Chondrocyte (in vitro differentiated cells): ENCODE data around the gene EPB41L2. TPM values are rescaled to one million over a fixed set of nuclear protein-coding genes. Genes with fewer than 3 reads are reported as not detected.

Experiments used
- DNase-seq: peaks from one replicate; pipeline ENCODE4 v3.0.0; 2021; ENCODE audit warnings: mixed read lengths, low spot score
- H3K27ac Mint-ChIP-seq: one replicate; pipeline ENCODE4 v1.8.0; 2021; ENCODE audit warnings: mild to moderate bottlenecking, moderate library complexity, mixed read lengths; ENCODE audit not compliant: unreplicated experiment
- H3K27me3 Mint-ChIP-seq: 2 replicates; pipeline ENCODE4 v1.8.0; 2021; ENCODE audit warnings: low read depth, mixed read lengths
- H3K36me3 Mint-ChIP-seq: 2 replicates; pipeline ENCODE4 v1.8.0; 2021; ENCODE audit warnings: low read depth, mixed read lengths
- H3K4me1 Mint-ChIP-seq: 2 replicates; pipeline ENCODE4 v1.8.0; 2021; ENCODE audit warnings: low read depth, mild to moderate bottlenecking, mixed read lengths
- H3K4me3 Mint-ChIP-seq: one replicate; pipeline ENCODE4 v1.8.0; 2021; ENCODE audit warnings: mild to moderate bottlenecking, moderate library complexity, mixed read lengths; ENCODE audit not compliant: unreplicated experiment
- H3K9me3 Mint-ChIP-seq: 2 replicates; pipeline ENCODE4 v1.8.0; 2021; ENCODE audit warnings: low read depth, mixed read lengths
- total RNA-seq: library from RNA; stranded (reverse); gene quantifications from 3 replicates; pipeline ENCODE4 v1.2.1, GENCODE V29; 2021
- TF ChIP-seq, protein P1 (sequence below): fragments of 200-600 bp; sonication (generic); IDR thresholded peaks from 2 replicates; pipeline ENCODE4 v1.5.0; 2021; ENCODE audit warnings: antibody characterized with exemption, mild to moderate bottlenecking, moderate library complexity

The EPB41L2 gene
- total RNA-seq, 1 donor from 2014 or later, result 65.8 TPM

DNA sequence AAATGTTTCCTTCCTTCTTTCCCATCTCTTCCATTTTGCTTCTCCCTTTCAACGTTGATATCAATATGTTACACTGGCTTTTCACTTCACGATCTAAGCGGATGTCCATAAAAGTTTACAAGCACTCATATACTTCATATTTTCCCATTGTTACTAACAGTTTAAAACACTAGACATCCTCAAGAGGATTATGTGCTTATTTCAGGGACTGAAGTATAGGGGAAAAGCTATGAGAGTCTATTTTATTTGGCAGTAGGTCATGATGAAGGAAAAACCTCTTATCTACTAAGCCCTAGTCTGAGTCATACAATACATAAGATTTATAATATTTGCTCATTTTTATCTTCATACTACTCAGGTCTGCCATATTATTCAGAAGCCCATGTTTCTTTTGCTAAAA lies 20.6 kb upstream of the EPB41L2 start:
- Mint-ChIP-seq H3K4me1 (no peaks in the 10 kb centered on the region), H3K27me3 (no peaks in the 10 kb centered on the region), H3K27ac (no peak overlapping the region), H3K4me3 (no peak overlapping the region), H3K36me3 (peaks cover 18% of the 10 kb centered on the region), H3K9me3 (peaks cover 21% of the 10 kb centered on the region)
- TF ChIP-seq, protein P1, sequence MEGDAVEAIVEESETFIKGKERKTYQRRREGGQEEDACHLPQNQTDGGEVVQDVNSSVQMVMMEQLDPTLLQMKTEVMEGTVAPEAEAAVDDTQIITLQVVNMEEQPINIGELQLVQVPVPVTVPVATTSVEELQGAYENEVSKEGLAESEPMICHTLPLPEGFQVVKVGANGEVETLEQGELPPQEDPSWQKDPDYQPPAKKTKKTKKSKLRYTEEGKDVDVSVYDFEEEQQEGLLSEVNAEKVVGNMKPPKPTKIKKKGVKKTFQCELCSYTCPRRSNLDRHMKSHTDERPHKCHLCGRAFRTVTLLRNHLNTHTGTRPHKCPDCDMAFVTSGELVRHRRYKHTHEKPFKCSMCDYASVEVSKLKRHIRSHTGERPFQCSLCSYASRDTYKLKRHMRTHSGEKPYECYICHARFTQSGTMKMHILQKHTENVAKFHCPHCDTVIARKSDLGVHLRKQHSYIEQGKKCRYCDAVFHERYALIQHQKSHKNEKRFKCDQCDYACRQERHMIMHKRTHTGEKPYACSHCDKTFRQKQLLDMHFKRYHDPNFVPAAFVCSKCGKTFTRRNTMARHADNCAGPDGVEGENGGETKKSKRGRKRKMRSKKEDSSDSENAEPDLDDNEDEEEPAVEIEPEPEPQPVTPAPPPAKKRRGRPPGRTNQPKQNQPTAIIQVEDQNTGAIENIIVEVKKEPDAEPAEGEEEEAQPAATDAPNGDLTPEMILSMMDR, result no peak
- no peak for DNase-seq

DNA sequence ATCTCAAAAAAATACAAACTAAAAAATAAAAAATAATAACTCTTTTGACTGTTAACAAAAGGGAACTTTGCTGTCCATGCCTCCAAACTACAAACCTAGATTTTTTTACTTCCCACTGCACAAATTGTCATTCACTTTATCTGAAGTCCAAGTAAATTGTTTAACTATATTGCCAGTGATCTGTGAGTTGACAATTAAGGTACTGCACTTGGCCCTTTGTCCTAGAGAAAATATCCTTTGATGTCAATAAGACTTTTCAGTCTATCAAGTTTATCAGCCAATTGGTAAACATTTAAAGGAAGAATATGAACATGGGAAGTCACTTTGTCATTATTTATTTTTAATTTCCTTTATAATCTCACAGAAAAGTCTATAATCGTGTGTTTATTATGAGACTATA lies 19.3 kb upstream of the EPB41L2 start:
- no peak for DNase-seq
- Mint-ChIP-seq H3K4me1 (no peaks in the 10 kb centered on the region), H3K36me3 (peaks cover 11% of the 10 kb centered on the region), H3K27me3 (no peaks in the 10 kb centered on the region), H3K4me3 (no peak overlapping the region), H3K27ac (no peak overlapping the region), H3K9me3 (peaks cover 15% of the 10 kb centered on the region)
- TF ChIP-seq, protein P1, result no peak

DNA sequence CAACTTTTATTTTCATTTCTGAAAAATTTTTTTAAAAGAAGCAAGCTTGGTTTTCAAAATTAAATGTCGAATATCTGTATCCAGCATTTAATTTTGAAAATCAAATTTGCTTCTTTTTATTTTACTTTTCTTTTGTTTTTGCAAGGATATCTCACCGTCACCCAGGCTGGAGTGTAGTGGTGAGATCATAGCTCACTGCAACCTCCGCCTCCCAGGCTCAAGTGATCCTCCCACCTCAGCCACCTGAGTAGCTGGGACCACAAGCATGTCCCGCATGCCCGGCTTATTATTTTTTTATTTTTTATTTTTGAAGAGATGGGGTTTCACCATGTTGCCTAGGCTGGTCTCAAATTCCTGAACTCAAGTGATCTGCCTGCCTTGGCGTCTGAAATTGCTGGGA lies 17.0 kb upstream of the EPB41L2 start:
- H3K9me3 Mint-ChIP-seq, result no peaks in the 10 kb centered on the region
- H3K4me3 Mint-ChIP-seq, result no peak overlapping the region
- H3K27me3 Mint-ChIP-seq, result no peaks in the 10 kb centered on the region
- TF ChIP-seq, protein P1, result no peak
- DNase-seq, result no peak
- no peak overlapping the region for H3K27ac Mint-ChIP-seq
- no peaks in the 10 kb centered on the region for H3K36me3 Mint-ChIP-seq
- no peaks in the 10 kb centered on the region for H3K4me1 Mint-ChIP-seq

DNA sequence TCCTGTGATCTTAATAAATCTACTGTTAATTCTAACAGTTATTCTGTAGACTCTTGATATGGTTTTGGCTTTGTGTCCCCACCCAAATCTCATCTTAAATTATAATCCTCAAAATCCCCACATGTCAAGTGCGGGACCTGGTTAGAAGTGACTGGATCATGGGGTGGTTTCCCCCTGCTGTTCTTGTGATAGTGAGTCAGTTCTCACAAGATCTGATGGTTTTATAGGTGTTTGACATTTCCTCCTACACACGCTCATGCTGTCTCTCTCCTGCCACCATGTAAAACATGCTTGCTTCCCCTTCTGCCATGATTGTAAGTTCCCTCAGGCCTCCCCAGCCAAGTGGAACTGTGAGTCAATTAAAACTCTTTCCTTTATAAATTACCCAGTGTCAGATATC lies 10.5 kb upstream of the EPB41L2 start:
- TF ChIP-seq, protein P1, result no peak
- no peaks in the 10 kb centered on the region for H3K4me1 Mint-ChIP-seq
- no peak overlapping the region for H3K27ac Mint-ChIP-seq
- no peaks in the 10 kb centered on the region for H3K36me3 Mint-ChIP-seq
- DNase-seq, result no peak
- H3K4me3 Mint-ChIP-seq, result no peak overlapping the region
- H3K27me3 Mint-ChIP-seq, result no peaks in the 10 kb centered on the region
- no peaks in the 10 kb centered on the region for H3K9me3 Mint-ChIP-seq

DNA sequence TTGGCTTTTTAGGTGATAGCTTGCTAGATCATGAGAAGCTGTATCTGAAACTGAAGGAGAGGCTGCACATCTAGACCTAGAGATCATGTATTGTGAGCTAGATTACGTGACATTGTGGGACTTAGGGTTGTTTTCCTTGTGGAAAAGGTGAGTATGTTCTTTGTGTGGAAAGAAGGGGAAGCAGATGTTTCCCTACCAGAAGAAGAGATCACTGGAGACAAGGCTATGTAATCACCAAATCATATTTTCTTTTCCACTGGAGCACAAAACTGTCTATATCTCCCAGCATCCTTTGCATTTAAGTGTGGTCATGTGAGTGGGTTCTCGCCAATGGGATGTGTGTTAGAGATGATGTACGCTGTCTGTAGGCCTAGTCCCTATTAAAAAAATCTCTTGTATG lies 7.0 kb upstream of the EPB41L2 start:
- H3K27me3 Mint-ChIP-seq, result no peaks in the 10 kb centered on the region
- no peak overlapping the region for H3K27ac Mint-ChIP-seq
- no peaks in the 10 kb centered on the region for H3K9me3 Mint-ChIP-seq
- H3K36me3 Mint-ChIP-seq, result no peaks in the 10 kb centered on the region
- no peaks in the 10 kb centered on the region for H3K4me1 Mint-ChIP-seq
- DNase-seq, result no peak
- TF ChIP-seq, protein P1, result no peak
- H3K4me3 Mint-ChIP-seq, result no peak overlapping the region
